Lower leg skin (tissue), 3 donors: ENCODE data around the gene OLFM2.

Experiments used
- POLR2A ChIP-seq, 2 donors: fragments of 450-650 bp; IDR thresholded peaks; one replicate each; pipeline ENCODE4 v1.6.1; 2016 to 2017; ENCODE audit warnings: antibody characterized with exemption in 2 of 2, mild to moderate bottlenecking in 1 of 2, moderate library complexity in 1 of 2
- TF ChIP-seq, protein P1 (sequence below), 3 donors: fragments of 450-650 bp; IDR thresholded peaks; one replicate each; pipeline ENCODE4 v1.5.1; 2016; ENCODE audit warnings: antibody characterized with exemption in 3 of 3, mild to moderate bottlenecking in 3 of 3, moderate library complexity in 2 of 3

DNA sequence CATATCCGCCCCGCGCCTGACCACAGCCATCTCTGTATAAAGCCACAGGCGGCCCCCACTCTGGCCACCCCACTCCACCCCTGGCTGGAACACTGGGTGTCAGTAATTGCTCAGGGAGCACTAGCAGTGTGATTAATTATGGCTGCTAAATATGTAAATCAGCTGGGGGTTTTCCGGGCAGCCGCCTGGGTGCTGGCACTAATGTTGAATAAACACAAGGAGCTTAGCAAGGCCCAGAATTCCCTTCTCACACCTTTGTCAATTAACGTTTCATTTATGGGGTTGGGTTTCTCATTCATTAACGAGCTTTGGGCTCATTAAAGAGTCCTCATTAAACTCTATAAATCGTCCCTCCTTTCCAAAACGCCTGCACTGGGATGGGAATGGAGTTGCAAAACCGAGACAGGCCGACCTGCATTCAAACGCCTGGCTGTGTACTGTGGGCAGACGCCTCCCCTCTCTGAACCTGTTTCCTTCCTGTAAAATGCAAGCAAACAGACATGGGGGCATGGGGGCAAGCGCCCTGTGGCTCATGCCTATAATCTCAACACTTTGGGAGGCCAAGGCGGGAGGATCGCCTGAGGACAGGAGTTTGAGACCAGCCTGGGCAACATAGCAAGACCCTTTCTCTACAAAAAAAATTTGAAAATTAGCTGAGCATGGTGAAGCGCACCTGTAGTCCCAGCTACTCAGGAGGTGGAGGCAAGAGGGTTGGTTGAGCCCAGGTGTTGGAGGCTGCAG, 17.7 kb upstream of the OLFM2 start:
- TF ChIP-seq, protein P1, sequence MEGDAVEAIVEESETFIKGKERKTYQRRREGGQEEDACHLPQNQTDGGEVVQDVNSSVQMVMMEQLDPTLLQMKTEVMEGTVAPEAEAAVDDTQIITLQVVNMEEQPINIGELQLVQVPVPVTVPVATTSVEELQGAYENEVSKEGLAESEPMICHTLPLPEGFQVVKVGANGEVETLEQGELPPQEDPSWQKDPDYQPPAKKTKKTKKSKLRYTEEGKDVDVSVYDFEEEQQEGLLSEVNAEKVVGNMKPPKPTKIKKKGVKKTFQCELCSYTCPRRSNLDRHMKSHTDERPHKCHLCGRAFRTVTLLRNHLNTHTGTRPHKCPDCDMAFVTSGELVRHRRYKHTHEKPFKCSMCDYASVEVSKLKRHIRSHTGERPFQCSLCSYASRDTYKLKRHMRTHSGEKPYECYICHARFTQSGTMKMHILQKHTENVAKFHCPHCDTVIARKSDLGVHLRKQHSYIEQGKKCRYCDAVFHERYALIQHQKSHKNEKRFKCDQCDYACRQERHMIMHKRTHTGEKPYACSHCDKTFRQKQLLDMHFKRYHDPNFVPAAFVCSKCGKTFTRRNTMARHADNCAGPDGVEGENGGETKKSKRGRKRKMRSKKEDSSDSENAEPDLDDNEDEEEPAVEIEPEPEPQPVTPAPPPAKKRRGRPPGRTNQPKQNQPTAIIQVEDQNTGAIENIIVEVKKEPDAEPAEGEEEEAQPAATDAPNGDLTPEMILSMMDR (IDR thresholded peaks at IDR 0.05), result no peak
- no peak for TF ChIP-seq POLR2A (IDR thresholded peaks at IDR 0.05)
